Thyroid gland (tissue), 4 donors: ENCODE data around the gene IRAK1BP1.
"Not testable (repeated sequence)": the region's sequence is repeated elsewhere in the genome, so short reads cannot be mapped to it uniquely, and the experiment has no call there.

ENCODE experiments used
- CTCF ChIP-seq, 6 experiments: fragments of 200-600 bp in 3 of 6; fragments of 450-650 bp in 3 of 6; sonication (generic) in 3 of 6; IDR thresholded peaks; one replicate each; pipeline ENCODE4 v1.5.1; 2016 to 2019; ENCODE audit warnings: antibody characterized with exemption in 6 of 6, mild to moderate bottlenecking in 2 of 6, inconsistent platforms in 1 of 6, moderate library complexity in 1 of 6
- POLR2A ChIP-seq, 2 donors: fragments of 450-650 bp; IDR thresholded peaks; one replicate each; pipeline ENCODE4 v1.6.1; 2017; ENCODE audit warnings: antibody characterized with exemption in 2 of 2, mild to moderate bottlenecking in 2 of 2, moderate library complexity in 1 of 2

- not testable (repeated sequence) for TF ChIP-seq POLR2A, CTCF (IDR thresholded peaks at IDR 0.05)
Measured at GRCh38 chr6:78921168-78921567, 53.8 kb downstream of the IRAK1BP1 start.
